Progenitor cell of endocrine pancreas (in vitro differentiated cells): ENCODE measurements around the gene MAB21L3. TPM values are rescaled to one million over a fixed set of nuclear protein-coding genes. Genes with fewer than 3 reads are reported as not detected.

Experiments
- DNase-seq: peaks from one replicate; pipeline ENCODE4 v3.0.0; 2021; ENCODE audit warnings: low spot score; ENCODE audit not compliant: unreplicated experiment
- H3K27ac Mint-ChIP-seq: 2 replicates; pipeline ENCODE4 v1.8.0; 2021; ENCODE audit warnings: mild to moderate bottlenecking, moderate library complexity, mixed read lengths
- H3K27me3 Mint-ChIP-seq: 2 replicates; pipeline ENCODE4 v1.8.0; 2021; ENCODE audit warnings: mixed read lengths
- H3K36me3 Mint-ChIP-seq: 2 replicates; pipeline ENCODE4 v1.8.0; 2022; ENCODE audit warnings: mixed read lengths; ENCODE audit not compliant: insufficient read depth
- H3K4me1 Mint-ChIP-seq: 2 replicates; pipeline ENCODE4 v1.8.0; 2021; ENCODE audit warnings: low read depth, mixed read lengths
- H3K4me3 Mint-ChIP-seq: 2 replicates; pipeline ENCODE4 v1.8.0; 2021; ENCODE audit warnings: low read depth, mild to moderate bottlenecking, moderate library complexity, mixed read lengths
- H3K9me3 Mint-ChIP-seq: 2 replicates; pipeline ENCODE4 v1.8.0; 2021; ENCODE audit warnings: low read depth, mixed read lengths
- long read RNA-seq: library from polyadenylated mRNA; unstranded; transcript quantifications from one replicate; pipeline ENCODE4 v2.0.0, GENCODE V29; 2020
- total RNA-seq: library from RNA; stranded (reverse); gene quantifications from 2 replicates; pipeline ENCODE4 v1.2.1, GENCODE V29; 2021
- TF ChIP-seq, protein P1 (sequence below): fragments of 200-600 bp; sonication (generic); IDR thresholded peaks from one replicate; pipeline ENCODE4 v1.5.0; 2021; ENCODE audit warnings: antibody characterized with exemption, mild to moderate bottlenecking; ENCODE audit not compliant: unreplicated experiment

MAB21L3 gene
- total RNA-seq: not detected in 2 replicates
- long read RNA-seq: 0 reads

GRCh38 chr1:116110567-116111523 is at the start of gene MAB21L3:
TSS of gene MAB21L3 (plus strand) at chr1:116111399. CDS start at chr1:116112616, 1,217 bp downstream.
- DNase-seq: no peak
- Mint-ChIP-seq H3K4me3 (no peak within 1 kb of the TSS), H3K4me1 (peaks cover 42% of the 10 kb centered on the region)

DNA sequence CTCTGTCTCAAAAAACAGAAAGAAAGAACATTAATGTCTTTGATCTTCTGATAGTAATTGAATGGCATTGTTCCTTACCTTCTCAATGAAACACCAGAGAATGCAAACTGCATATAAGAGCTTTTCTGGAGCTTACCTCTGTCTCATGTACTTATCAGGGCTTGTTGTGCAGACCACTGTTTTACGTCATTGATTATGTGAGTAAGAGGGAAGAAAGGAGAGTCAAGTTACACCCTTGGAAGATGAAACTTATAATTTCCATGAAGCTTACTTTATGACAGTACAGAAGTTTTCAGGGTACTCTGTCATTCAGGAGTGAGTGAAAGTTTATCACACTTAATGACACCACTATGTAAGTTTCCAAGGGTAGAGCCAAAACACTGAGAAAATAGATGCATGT is 49.0 kb upstream of the MAB21L3 start:
- H3K4me1 Mint-ChIP-seq: no peaks in the 10 kb centered on the region
- peaks cover 14% of the 10 kb centered on the region for H3K9me3 Mint-ChIP-seq
- TF ChIP-seq, protein P1, sequence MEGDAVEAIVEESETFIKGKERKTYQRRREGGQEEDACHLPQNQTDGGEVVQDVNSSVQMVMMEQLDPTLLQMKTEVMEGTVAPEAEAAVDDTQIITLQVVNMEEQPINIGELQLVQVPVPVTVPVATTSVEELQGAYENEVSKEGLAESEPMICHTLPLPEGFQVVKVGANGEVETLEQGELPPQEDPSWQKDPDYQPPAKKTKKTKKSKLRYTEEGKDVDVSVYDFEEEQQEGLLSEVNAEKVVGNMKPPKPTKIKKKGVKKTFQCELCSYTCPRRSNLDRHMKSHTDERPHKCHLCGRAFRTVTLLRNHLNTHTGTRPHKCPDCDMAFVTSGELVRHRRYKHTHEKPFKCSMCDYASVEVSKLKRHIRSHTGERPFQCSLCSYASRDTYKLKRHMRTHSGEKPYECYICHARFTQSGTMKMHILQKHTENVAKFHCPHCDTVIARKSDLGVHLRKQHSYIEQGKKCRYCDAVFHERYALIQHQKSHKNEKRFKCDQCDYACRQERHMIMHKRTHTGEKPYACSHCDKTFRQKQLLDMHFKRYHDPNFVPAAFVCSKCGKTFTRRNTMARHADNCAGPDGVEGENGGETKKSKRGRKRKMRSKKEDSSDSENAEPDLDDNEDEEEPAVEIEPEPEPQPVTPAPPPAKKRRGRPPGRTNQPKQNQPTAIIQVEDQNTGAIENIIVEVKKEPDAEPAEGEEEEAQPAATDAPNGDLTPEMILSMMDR: no peak
- H3K27me3 Mint-ChIP-seq: no peaks in the 10 kb centered on the region
- H3K27ac Mint-ChIP-seq: no peak overlapping the region
- no peak overlapping the region for H3K4me3 Mint-ChIP-seq
- DNase-seq: no peak
- peaks cover 5% of the 10 kb centered on the region for H3K36me3 Mint-ChIP-seq

More at GRCh38 chr1:116110567-116111523, at the start of gene MAB21L3:
- TF ChIP-seq, protein P1: no peak
- Mint-ChIP-seq H3K9me3 (no peaks in the 10 kb centered on the region), H3K27me3 (peaks cover 7% of the 10 kb centered on the region), H3K36me3 (no peaks in the 10 kb centered on the region), H3K27ac (peak within 1 kb of the TSS; percentile 57)

- peaks cover 6% of the 10 kb centered on the region for H3K36me3 Mint-ChIP-seq
- H3K4me3 Mint-ChIP-seq: no peak overlapping the region
- no peaks in the 10 kb centered on the region for H3K4me1 Mint-ChIP-seq
- H3K9me3 Mint-ChIP-seq: no peaks in the 10 kb centered on the region
- DNase-seq: no peak
- H3K27ac Mint-ChIP-seq: no peak overlapping the region
- TF ChIP-seq, protein P1: no peak
- H3K27me3 Mint-ChIP-seq: no peaks in the 10 kb centered on the region
Observed at GRCh38 chr1:116064616-116065015, 46.6 kb upstream of the MAB21L3 start.

DNA sequence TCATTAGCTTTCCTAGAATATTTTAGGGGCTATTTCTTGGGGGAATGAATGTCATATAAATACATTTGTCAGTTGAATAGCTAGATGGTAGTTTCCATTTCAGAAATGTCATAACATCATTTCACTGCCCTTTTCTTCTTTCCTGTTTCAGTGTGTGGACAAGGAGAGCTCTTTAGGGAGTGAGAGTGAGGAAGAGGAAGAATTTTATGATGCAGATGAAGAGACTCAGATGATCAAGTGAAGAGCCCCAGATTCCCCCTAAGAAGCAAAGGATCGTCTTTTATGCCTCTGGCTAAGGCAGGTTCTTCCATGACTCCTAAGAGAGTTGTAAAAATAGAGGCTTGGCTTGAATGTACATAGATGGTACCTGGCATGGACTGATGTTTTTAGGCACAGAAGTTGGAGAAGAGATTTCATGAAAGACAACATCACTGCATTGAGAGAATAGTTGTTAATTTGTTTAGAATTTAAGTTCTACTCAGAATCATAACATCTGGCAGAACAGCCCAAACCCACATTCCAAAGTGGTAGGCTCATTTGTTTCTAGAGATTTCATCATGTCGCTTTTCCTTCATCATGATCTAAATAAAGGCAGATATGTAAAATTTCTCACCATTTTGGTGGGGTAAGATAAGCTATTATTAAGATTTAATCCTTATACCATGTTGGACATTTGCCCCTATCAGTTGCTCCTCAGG is 44.2 kb upstream of the MAB21L3 start:
- no peak overlapping the region for H3K4me3 Mint-ChIP-seq
- H3K9me3 Mint-ChIP-seq: no peaks in the 10 kb centered on the region
- no peak overlapping the region for H3K27ac Mint-ChIP-seq
- no peaks in the 10 kb centered on the region for H3K27me3 Mint-ChIP-seq
- H3K4me1 Mint-ChIP-seq: no peaks in the 10 kb centered on the region
- TF ChIP-seq, protein P1: no peak
- DNase-seq: no peak
- peaks cover 8% of the 10 kb centered on the region for H3K36me3 Mint-ChIP-seq

DNA sequence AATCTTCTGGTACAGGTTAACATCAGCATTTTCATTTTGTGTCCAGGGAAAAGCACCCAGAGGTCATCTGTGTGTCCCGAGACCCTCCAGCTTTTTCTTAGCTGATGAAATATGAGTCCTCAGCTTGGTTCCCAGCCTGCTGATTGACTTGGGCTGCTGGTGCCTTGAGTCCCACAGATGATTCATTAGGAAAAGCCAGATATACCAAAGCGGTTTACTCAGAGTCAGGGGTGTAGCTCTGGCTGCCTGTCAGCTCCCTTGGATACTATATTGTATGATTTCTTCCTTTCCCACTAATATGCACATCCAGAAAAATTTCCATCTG is 43.7 kb upstream of the MAB21L3 start:
- no peak for DNase-seq
- no peak overlapping the region for H3K4me3 Mint-ChIP-seq
- TF ChIP-seq, protein P1: no peak
- no peaks in the 10 kb centered on the region for H3K9me3 Mint-ChIP-seq
- peaks cover 8% of the 10 kb centered on the region for H3K36me3 Mint-ChIP-seq
- no peak overlapping the region for H3K27ac Mint-ChIP-seq
- H3K4me1 Mint-ChIP-seq: no peaks in the 10 kb centered on the region
- no peaks in the 10 kb centered on the region for H3K27me3 Mint-ChIP-seq
